KMS-11 (cell line): ENCODE results near the gene HDAC11.

Experiments
- H2AFZ ChIP-seq: fragments of 200-600 bp; sonication (generic); 2 replicates; pipeline ENCODE4 v1.6.1; 2016; ENCODE audit warnings: antibody characterized with exemption, mixed run types, low read depth
- H3K27ac ChIP-seq: fragments of 200-600 bp; sonication (generic); 2 replicates; pipeline ENCODE4 v1.6.1; 2016; ENCODE audit warnings: mild to moderate bottlenecking, mixed run types
- H3K27me3 ChIP-seq: fragments of 200-600 bp; sonication (generic); 2 replicates; pipeline ENCODE4 v1.6.1; 2017; ENCODE audit warnings: mild to moderate bottlenecking, low read depth, mixed run types, moderate library complexity; ENCODE audit not compliant: insufficient read depth
- H3K36me3 ChIP-seq: fragments of 200-600 bp; sonication (generic); 2 replicates; pipeline ENCODE4 v1.6.1; 2017; ENCODE audit warnings: mild to moderate bottlenecking, mixed run types; ENCODE audit not compliant: insufficient read depth
- H3K4me1 ChIP-seq: fragments of 200-600 bp; sonication (generic); 2 replicates; pipeline ENCODE4 v1.6.1; 2016; ENCODE audit warnings: mild to moderate bottlenecking, low read depth, mixed run types; ENCODE audit not compliant: poor library complexity, severe bottlenecking
- H3K4me2 ChIP-seq: fragments of 200-600 bp; sonication (generic); 2 replicates; pipeline ENCODE4 v1.7.0; 2016; ENCODE audit warnings: mild to moderate bottlenecking, mixed run types
- H3K4me3 ChIP-seq: fragments of 200-600 bp; sonication (generic); IDR thresholded peaks from 2 replicates; pipeline ENCODE4 v1.6.1; 2017; ENCODE audit warnings: low read depth, low read length, mixed read lengths; ENCODE audit not compliant: insufficient read depth
- H3K79me2 ChIP-seq: fragments of 200-600 bp; sonication (generic); 2 replicates; pipeline ENCODE4 v1.6.1; 2016; ENCODE audit warnings: low read depth, mixed run types; ENCODE audit not compliant: insufficient read depth
- H3K9ac ChIP-seq: fragments of 200-600 bp; sonication (generic); 2 replicates; pipeline ENCODE4 v1.6.1; 2016; ENCODE audit warnings: mild to moderate bottlenecking, mixed run types
- H4K20me1 ChIP-seq: fragments of 200-600 bp; sonication (generic); 2 replicates; pipeline ENCODE4 v1.6.1; 2016; ENCODE audit warnings: mild to moderate bottlenecking, mixed run types; ENCODE audit not compliant: insufficient read depth
- CTCF ChIP-seq: fragments of 200-600 bp; sonication (generic); conservative IDR thresholded peaks from 2 replicates; pipeline ENCODE4 v1.6.1; 2017; ENCODE audit warnings: low read depth, mild to moderate bottlenecking, antibody characterized with exemption, low read length, moderate library complexity, mixed read lengths

Gene HDAC11

GRCh38 chr3:13522236-13522635 lies 42.1 kb downstream of the HDAC11 start:
- Histone ChIP-seq H2AFZ (no peak overlapping the region), H3K4me1 (no peaks in the 10 kb centered on the region), H3K4me2 (no peak overlapping the region), H3K79me2 (no peaks in the 10 kb centered on the region), H4K20me1 (no peaks in the 10 kb centered on the region), H3K36me3 (no peaks in the 10 kb centered on the region), H3K9ac (no peak overlapping the region), H3K4me3 (no peak overlapping the region), H3K27me3 (no peaks in the 10 kb centered on the region; the same call in 1 of the 2 replicates), H3K27ac (no peak overlapping the region)
- no peak for TF ChIP-seq CTCF

GRCh38 chr3:13524979-13525669 lies 45.0 kb downstream of the HDAC11 start:
- Histone ChIP-seq H3K4me2 (no peak overlapping the region), H3K36me3 (no peaks in the 10 kb centered on the region)

GRCh38 chr3:13525827-13526625 lies 45.9 kb downstream of the HDAC11 start:
- Histone ChIP-seq H4K20me1 (no peaks in the 10 kb centered on the region), H3K36me3 (no peaks in the 10 kb centered on the region), H3K9ac (no peak overlapping the region), H3K4me1 (no peaks in the 10 kb centered on the region), H3K4me2 (no peak overlapping the region), H3K27me3 (peaks cover 3% of the 10 kb centered on the region; the same call in 1 of the 2 replicates), H2AFZ (no peak overlapping the region), H3K79me2 (no peaks in the 10 kb centered on the region), H3K27ac (no peak overlapping the region), H3K4me3 (no peak overlapping the region)
- no peak for TF ChIP-seq CTCF

More at GRCh38 chr3:13524979-13525669, 45.0 kb downstream of the HDAC11 start:
- no peak overlapping the region for H3K27ac ChIP-seq
- no peaks in the 10 kb centered on the region for H3K79me2 ChIP-seq
- H3K9ac ChIP-seq, result no peak overlapping the region
- H2AFZ ChIP-seq, result no peak overlapping the region
- H3K27me3 ChIP-seq, result peaks cover 3% of the 10 kb centered on the region; the same call in 1 of the 2 replicates
- TF ChIP-seq CTCF, result no peak
- no peaks in the 10 kb centered on the region for H3K4me1 ChIP-seq
- H4K20me1 ChIP-seq, result no peaks in the 10 kb centered on the region
- no peak overlapping the region for H3K4me3 ChIP-seq

GRCh38 chr3:13526626-13526949 lies 46.5 kb downstream of the HDAC11 start:
- Histone ChIP-seq H3K79me2 (no peaks in the 10 kb centered on the region), H3K27me3 (peaks cover 3% of the 10 kb centered on the region; the same call in 1 of the 2 replicates), H3K4me1 (no peaks in the 10 kb centered on the region), H3K9ac (no peak overlapping the region), H2AFZ (no peak overlapping the region), H3K36me3 (no peaks in the 10 kb centered on the region), H3K27ac (no peak overlapping the region), H3K4me3 (no peak overlapping the region), H4K20me1 (no peaks in the 10 kb centered on the region), H3K4me2 (no peak overlapping the region)
- TF ChIP-seq CTCF, result no peak
